Neural cell (in vitro differentiated cells): ENCODE data around the gene MRPL19. TPM values are rescaled to one million over a fixed set of nuclear protein-coding genes. Genes with fewer than 3 reads are reported as not detected.

Source experiments
- H2AFZ ChIP-seq: fragments of 200-600, 300-800 bp; sonication (generic), shearing (Covaris generic); 2 replicates; pipeline ENCODE4 v1.6.0; 2014; ENCODE audit warnings: low read depth, mild to moderate bottlenecking, antibody characterized with exemption, low read length, moderate library complexity
- H3F3A ChIP-seq: fragments of 200-600 bp; shearing (Covaris generic); 2 replicates; pipeline ENCODE4 v1.6.1; 2016; ENCODE audit warnings: mild to moderate bottlenecking, moderate library complexity, mixed read lengths, antibody characterized with exemption, low read length; ENCODE audit not compliant: insufficient read depth, poor library complexity, severe bottlenecking
- H3K27ac ChIP-seq: fragments of 200-600, 300-800 bp; sonication (generic), shearing (Covaris generic); 2 replicates; pipeline ENCODE4 v1.5.1; 2014; ENCODE audit warnings: mild to moderate bottlenecking, low read length, moderate library complexity
- H3K27me3 ChIP-seq: fragments of 300-800, 200-600 bp; sonication (generic), shearing (Covaris generic); 2 replicates; pipeline ENCODE4 v1.6.0; 2014; ENCODE audit warnings: mild to moderate bottlenecking, low read depth, low read length, moderate library complexity; ENCODE audit not compliant: insufficient read depth
- H3K36me3 ChIP-seq: fragments of 300-800, 200-600 bp; sonication (generic), shearing (Covaris generic); 2 replicates; pipeline ENCODE4 v1.5.1; 2014; ENCODE audit warnings: mild to moderate bottlenecking, antibody characterized with exemption, low read length, moderate library complexity; ENCODE audit not compliant: insufficient read depth
- H3K4me2 ChIP-seq: fragments of 300-800, 200-600 bp; sonication (generic), shearing (Covaris generic); 2 replicates; pipeline ENCODE4 v1.6.0; 2014; ENCODE audit warnings: mild to moderate bottlenecking, low read length
- H3K4me3 ChIP-seq: fragments of 300-800, 200-600 bp; sonication (generic), shearing (Covaris generic); 2 replicates; pipeline ENCODE4 v1.5.1; 2014; ENCODE audit warnings: mild to moderate bottlenecking, low read length, moderate library complexity
- H3K79me2 ChIP-seq: fragments of 200-600 bp; shearing (Covaris generic); replicated peaks from 2 replicates; pipeline ENCODE4 v1.6.0; 2014; ENCODE audit warnings: mild to moderate bottlenecking, low read length, moderate library complexity; ENCODE audit not compliant: insufficient read depth
- H3K9ac ChIP-seq: fragments of 300-800, 200-600 bp; sonication (generic), shearing (Covaris generic); 2 replicates; pipeline ENCODE4 v1.6.1; 2016; ENCODE audit warnings: mild to moderate bottlenecking, low read length, mixed read lengths
- H3K9me2 ChIP-seq: fragments of 200-600 bp; shearing (Covaris generic); 2 replicates; pipeline ENCODE4 v1.6.1; 2016; ENCODE audit warnings: mild to moderate bottlenecking, low read length, mixed read lengths; ENCODE audit not compliant: insufficient read depth
- H3K9me3 ChIP-seq: fragments of 200-600, 300-800 bp; sonication (generic), shearing (Covaris generic); 2 replicates; pipeline ENCODE4 v1.6.1; 2016; ENCODE audit warnings: mild to moderate bottlenecking, mixed run types, low read length, moderate library complexity, mixed read lengths
- H4K20me1 ChIP-seq: fragments of 200-600 bp; shearing (Covaris generic); 2 replicates; pipeline ENCODE4 v1.6.1; 2016; ENCODE audit warnings: mild to moderate bottlenecking, mixed run types; ENCODE audit not compliant: insufficient read depth
- CTCF ChIP-seq: fragments of 450-650 bp; IDR thresholded peaks from 2 replicates; pipeline ENCODE4 v1.5.1; 2014; ENCODE audit warnings: antibody characterized with exemption, mild to moderate bottlenecking, moderate library complexity; ENCODE audit not compliant: poor library complexity, severe bottlenecking
- EP300 ChIP-seq: fragments of 450-650 bp; conservative IDR thresholded peaks from 2 replicates; pipeline ENCODE4 v1.6.1; 2014; ENCODE audit warnings: antibody characterized with exemption, mild to moderate bottlenecking, moderate library complexity; ENCODE audit not compliant: poor library complexity, severe bottlenecking
- EZH2 ChIP-seq: fragments of 200-600, 300-800 bp; shearing (Covaris generic), sonication (generic); IDR thresholded peaks from 2 replicates; pipeline ENCODE4 v1.6.1; 2014; ENCODE audit warnings: antibody characterized with exemption, low read length, borderline replicate concordance, mild to moderate bottlenecking; ENCODE audit not compliant: insufficient read depth, poor library complexity, severe bottlenecking
- MXI1 ChIP-seq: fragments of 450-650 bp; conservative IDR thresholded peaks from 2 replicates; pipeline ENCODE4 v1.6.1; 2014; ENCODE audit warnings: antibody characterized with exemption, mild to moderate bottlenecking; ENCODE audit not compliant: poor library complexity, severe bottlenecking
- POLR2AphosphoS5 ChIP-seq: IDR thresholded peaks from 2 replicates; pipeline ENCODE4 v1.6.1; 2012
- RAD21 ChIP-seq: fragments of 450-650 bp; conservative IDR thresholded peaks from 2 replicates; pipeline ENCODE4 v1.6.1; 2014; ENCODE audit warnings: antibody characterized with exemption, mild to moderate bottlenecking, moderate library complexity
- REST ChIP-seq: IDR thresholded peaks from 2 replicates; pipeline ENCODE4 v1.6.1; 2012; ENCODE audit warnings: borderline replicate concordance
- SMC3 ChIP-seq: fragments of 450-650 bp; conservative IDR thresholded peaks from 2 replicates; pipeline ENCODE4 v1.6.1; 2014; ENCODE audit warnings: antibody characterized with exemption, mild to moderate bottlenecking, moderate library complexity; ENCODE audit not compliant: poor library complexity
- TAF1 ChIP-seq: IDR thresholded peaks from 2 replicates; pipeline ENCODE4 v1.6.1; 2012; ENCODE audit warnings: low read depth
- polyA plus RNA-seq: library from polyadenylated mRNA; depleted of rRNA; stranded (reverse); fragments of >200 nt; gene quantifications from 2 replicates; pipeline ENCODE4 v1.2.3, GENCODE V29; 2014

Gene MRPL19
- polyA plus RNA-seq, 1 donor from 2014 or later: 28.1 TPM

GRCh38 chr2:75604484-75604883, 42.1 kb upstream of the MRPL19 start:
- no peak overlapping the region for H3K27ac ChIP-seq
- H3K36me3 ChIP-seq: no peaks in the 10 kb centered on the region
- TF ChIP-seq MXI1 (no peak), POLR2AphosphoS5 (no peak), REST (no peak), EP300 (no peak), RAD21 (no peak), TAF1 (no peak), SMC3 (no peak), CTCF (no peak), EZH2 (no peak)
- no peaks in the 10 kb centered on the region for H3K9me3 ChIP-seq
- no peak overlapping the region for H3K9ac ChIP-seq
- no peaks in the 10 kb centered on the region for H3K9me2 ChIP-seq
- no peaks in the 10 kb centered on the region for H3K79me2 ChIP-seq
- H3K4me2 ChIP-seq: no peak overlapping the region
- H4K20me1 ChIP-seq: no peaks in the 10 kb centered on the region
- no peaks in the 10 kb centered on the region for H3F3A ChIP-seq
- H3K4me3 ChIP-seq: no peak overlapping the region
- H3K27me3 ChIP-seq: no peaks in the 10 kb centered on the region
- no peak overlapping the region for H2AFZ ChIP-seq

- no peak overlapping the region for H2AFZ ChIP-seq
- H4K20me1 ChIP-seq: no peaks in the 10 kb centered on the region
- H3K4me2 ChIP-seq: no peak overlapping the region
- H3K27ac ChIP-seq: no peak overlapping the region
- no peaks in the 10 kb centered on the region for H3K9me3 ChIP-seq
- H3F3A ChIP-seq: no peaks in the 10 kb centered on the region
- no peaks in the 10 kb centered on the region for H3K9me2 ChIP-seq
- H3K27me3 ChIP-seq: no peaks in the 10 kb centered on the region
- no peak overlapping the region for H3K9ac ChIP-seq
- no peaks in the 10 kb centered on the region for H3K79me2 ChIP-seq
- no peak for TF ChIP-seq CTCF
- no peak for TF ChIP-seq RAD21
- TF ChIP-seq TAF1: no peak
- no peak for TF ChIP-seq SMC3
- TF ChIP-seq REST: no peak
- no peak for TF ChIP-seq EZH2
- H3K36me3 ChIP-seq: no peaks in the 10 kb centered on the region
- H3K4me3 ChIP-seq: no peak overlapping the region
These were observed 40.6 kb upstream of the MRPL19 start for GRCh38 chr2:75605770-75606529.
